ENCODE measurements around the gene CNGA2.

The CNGA2 gene

DNA sequence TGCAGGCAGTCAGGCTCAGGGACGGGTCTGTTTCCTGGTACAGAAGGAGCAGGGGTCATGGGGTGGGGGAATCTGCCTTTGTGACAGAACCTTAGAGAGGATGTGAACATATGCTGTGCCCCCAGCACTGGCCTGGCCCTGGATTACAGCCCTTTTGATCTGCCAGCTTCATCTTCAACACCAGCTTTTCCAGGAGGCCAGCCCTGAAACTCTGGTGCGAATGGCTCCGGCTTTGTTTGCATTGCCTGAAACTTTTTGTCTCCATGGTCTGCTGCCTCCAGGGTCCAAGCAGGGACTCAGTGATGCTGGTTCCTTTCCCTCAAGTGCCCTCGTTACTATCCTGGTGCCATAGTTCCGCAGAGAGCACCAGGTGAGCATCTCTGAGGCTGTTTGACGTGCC, 2.1 kb downstream of the CNGA2 start:
- Histone ChIP-seq H3K36me3 (ENCODE audit: control insufficient read depth in 4 of 4, insufficient read depth in 4 of 4, low read length in 3 of 4) (no peaks in the 10 kb centered on the region), H3K4me3 (ENCODE audit: control insufficient read depth in 1 of 7, extremely low read depth in 1 of 7, insufficient read depth in 4 of 7, low read depth in 2 of 7, low read length in 6 of 7) (no peak overlapping the region), H3K4me1 (ENCODE audit: control extremely low read depth in 1 of 4, control insufficient read depth in 4 of 4, insufficient read depth in 4 of 4, low read length in 3 of 4) (no peaks in the 10 kb centered on the region), H3K27me3 (replicated peaks in 2 of 5; ENCODE audit: control insufficient read depth in 4 of 5, insufficient read depth in 5 of 5, low read length in 4 of 5) (peaks cover 0 to 24% (median 0%) of the 10 kb centered on the region in 5 experiments), H3K27ac (ENCODE audit: insufficient read depth in 1 of 2, low read depth in 1 of 2, low read length in 2 of 2, poor library complexity in 1 of 2, severe bottlenecking in 2 of 2) (no peak overlapping the region), H3K9me3 (ENCODE audit: control extremely low read depth in 1 of 5, control insufficient read depth in 4 of 5, insufficient read depth in 2 of 5, low read depth in 1 of 5, low read length in 4 of 5) (no peaks in the 10 kb centered on the region)
- ChIA-PET POLR2A (no interaction called here), CTCF (interaction anchor here (1.4 kb wide), 1 partner anchor 11 kb away, joined by 3 read pairs; no protein-coding TSS in a partner anchor)
- no peak for DNase-seq
- WGBS (ENCODE audit: insufficient coverage): 87% methylated on average over 6 of the region's 6 CpGs

DNA sequence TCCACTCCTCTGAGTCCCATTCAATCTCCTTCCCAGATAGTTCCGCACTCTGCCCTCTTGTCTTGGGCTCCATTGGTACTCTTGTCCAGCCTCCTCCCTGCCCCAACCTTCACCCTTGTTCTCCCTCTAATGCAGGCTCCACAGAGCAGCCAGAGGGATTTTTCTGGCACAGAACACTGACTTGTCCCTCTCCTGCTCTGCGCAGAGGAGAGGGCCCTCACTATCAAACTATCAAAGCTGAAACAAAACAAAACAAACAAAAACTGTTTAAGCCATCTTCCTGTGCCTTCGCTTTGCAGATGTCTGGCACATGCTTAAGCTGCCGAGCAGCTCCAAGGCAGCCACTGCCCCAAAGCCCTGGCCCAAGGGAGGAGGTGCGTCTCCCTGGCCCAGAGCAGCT, 2.9 kb downstream of the CNGA2 start:
- no peak overlapping the region for H3K4me3 ChIP-seq (ENCODE audit: control insufficient read depth in 1 of 7, extremely low read depth in 1 of 7, insufficient read depth in 4 of 7, low read depth in 2 of 7, low read length in 6 of 7)
- DNase-seq: no peak
- H3K9me3 ChIP-seq (ENCODE audit: control extremely low read depth in 1 of 5, control insufficient read depth in 4 of 5, insufficient read depth in 2 of 5, low read depth in 1 of 5, low read length in 4 of 5): no peaks in the 10 kb centered on the region
- CTCF ChIA-PET: interaction anchor here (1.4 kb wide), 1 partner anchor 12 kb away, joined by 3 read pairs; no protein-coding TSS in a partner anchor
- POLR2A ChIA-PET: no interaction called here
- peaks cover 0 to 16% (median 0%) of the 10 kb centered on the region in 5 experiments for H3K27me3 ChIP-seq (replicated peaks in 2 of 5; ENCODE audit: control insufficient read depth in 4 of 5, insufficient read depth in 5 of 5, low read length in 4 of 5)
- 88% methylated on average over 3 of the region's 5 CpGs for WGBS (ENCODE audit: insufficient coverage)
- H3K27ac ChIP-seq (ENCODE audit: insufficient read depth in 1 of 2, low read depth in 1 of 2, low read length in 2 of 2, poor library complexity in 1 of 2, severe bottlenecking in 2 of 2): no peak overlapping the region
- no peaks in the 10 kb centered on the region for H3K4me1 ChIP-seq (ENCODE audit: control extremely low read depth in 1 of 4, control insufficient read depth in 4 of 4, insufficient read depth in 4 of 4, low read length in 3 of 4)
- H3K36me3 ChIP-seq (ENCODE audit: control insufficient read depth in 4 of 4, insufficient read depth in 4 of 4, low read length in 3 of 4): no peaks in the 10 kb centered on the region

DNA sequence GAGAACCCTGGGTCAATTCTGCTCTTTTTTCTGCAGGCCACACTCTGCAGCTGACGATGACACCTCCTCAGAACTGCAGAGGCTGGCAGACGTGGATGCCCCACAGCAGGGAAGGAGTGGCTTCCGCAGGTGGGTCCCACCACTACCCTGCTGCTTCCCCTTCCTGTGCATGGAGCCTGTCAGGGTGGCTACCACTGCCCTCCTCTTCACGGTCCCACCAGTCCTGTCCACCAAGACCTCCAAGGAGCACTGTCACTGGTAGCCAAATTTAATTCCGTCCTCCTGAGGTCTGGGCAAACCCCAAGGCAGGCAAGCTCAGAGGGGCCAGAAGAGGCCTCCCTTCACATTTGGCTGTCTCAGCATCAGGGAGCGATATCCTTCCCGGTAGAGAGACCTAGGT, 4.2 kb downstream of the CNGA2 start:
- Histone ChIP-seq H3K27me3 (replicated peaks in 2 of 5; ENCODE audit: control insufficient read depth in 4 of 5, insufficient read depth in 5 of 5, low read length in 4 of 5) (peaks cover 0 to 9% (median 0%) of the 10 kb centered on the region in 5 experiments), H3K36me3 (ENCODE audit: control insufficient read depth in 4 of 4, insufficient read depth in 4 of 4, low read length in 3 of 4) (no peaks in the 10 kb centered on the region), H3K27ac (ENCODE audit: insufficient read depth in 1 of 2, low read depth in 1 of 2, low read length in 2 of 2, poor library complexity in 1 of 2, severe bottlenecking in 2 of 2) (no peak overlapping the region), H3K4me1 (ENCODE audit: control extremely low read depth in 1 of 4, control insufficient read depth in 4 of 4, insufficient read depth in 4 of 4, low read length in 3 of 4) (no peaks in the 10 kb centered on the region), H3K4me3 (ENCODE audit: control insufficient read depth in 1 of 7, extremely low read depth in 1 of 7, insufficient read depth in 4 of 7, low read depth in 2 of 7, low read length in 6 of 7) (no peak overlapping the region), H3K9me3 (ENCODE audit: control extremely low read depth in 1 of 5, control insufficient read depth in 4 of 5, insufficient read depth in 2 of 5, low read depth in 1 of 5, low read length in 4 of 5) (no peaks in the 10 kb centered on the region)
- DNase-seq: no peak
- ChIA-PET POLR2A (no interaction called here), CTCF (no interaction called here)
- WGBS (ENCODE audit: insufficient coverage): 84% methylated on average over 7 of the region's 7 CpGs

DNA sequence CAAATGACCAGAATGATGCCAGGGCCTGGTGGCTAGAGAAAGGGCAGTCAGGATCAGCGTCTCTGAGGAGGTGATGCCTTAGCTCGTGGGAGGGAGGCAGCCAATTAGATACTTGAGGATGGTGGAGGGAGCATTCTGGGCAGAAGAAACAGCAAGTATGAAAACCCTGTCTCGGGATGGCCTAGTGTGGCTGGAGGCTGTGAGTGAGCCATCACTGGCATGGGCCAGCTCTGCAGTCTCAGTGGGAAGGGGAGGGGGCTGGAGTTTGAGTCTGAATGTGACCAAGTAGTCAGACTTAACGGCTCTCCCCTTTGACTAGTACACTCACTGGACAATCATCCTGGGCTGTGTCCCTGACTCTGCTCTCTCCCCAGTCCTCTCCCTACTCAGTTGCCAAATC, 7.1 kb downstream of the CNGA2 start:
- ChIA-PET CTCF (no interaction called here), POLR2A (no interaction called here)
- no peak overlapping the region for H3K4me3 ChIP-seq (ENCODE audit: control insufficient read depth in 1 of 7, extremely low read depth in 1 of 7, insufficient read depth in 4 of 7, low read depth in 2 of 7, low read length in 6 of 7)
- H3K9me3 ChIP-seq (ENCODE audit: control extremely low read depth in 1 of 5, control insufficient read depth in 4 of 5, insufficient read depth in 2 of 5, low read depth in 1 of 5, low read length in 4 of 5): no peaks in the 10 kb centered on the region
- no peak overlapping the region for H3K27ac ChIP-seq (ENCODE audit: insufficient read depth in 1 of 2, low read depth in 1 of 2, low read length in 2 of 2, poor library complexity in 1 of 2, severe bottlenecking in 2 of 2)
- 75% methylated on average over 4 of the region's 4 CpGs for WGBS (ENCODE audit: insufficient coverage)
- H3K36me3 ChIP-seq (ENCODE audit: control insufficient read depth in 4 of 4, insufficient read depth in 4 of 4, low read length in 3 of 4): no peaks in the 10 kb centered on the region
- H3K4me1 ChIP-seq (ENCODE audit: control extremely low read depth in 1 of 4, control insufficient read depth in 4 of 4, insufficient read depth in 4 of 4, low read length in 3 of 4): no peaks in the 10 kb centered on the region
- peaks cover 0 to 4% (median 0%) of the 10 kb centered on the region in 5 experiments for H3K27me3 ChIP-seq (replicated peaks in 2 of 5; ENCODE audit: control insufficient read depth in 4 of 5, insufficient read depth in 5 of 5, low read length in 4 of 5)
- no peak for DNase-seq

DNA sequence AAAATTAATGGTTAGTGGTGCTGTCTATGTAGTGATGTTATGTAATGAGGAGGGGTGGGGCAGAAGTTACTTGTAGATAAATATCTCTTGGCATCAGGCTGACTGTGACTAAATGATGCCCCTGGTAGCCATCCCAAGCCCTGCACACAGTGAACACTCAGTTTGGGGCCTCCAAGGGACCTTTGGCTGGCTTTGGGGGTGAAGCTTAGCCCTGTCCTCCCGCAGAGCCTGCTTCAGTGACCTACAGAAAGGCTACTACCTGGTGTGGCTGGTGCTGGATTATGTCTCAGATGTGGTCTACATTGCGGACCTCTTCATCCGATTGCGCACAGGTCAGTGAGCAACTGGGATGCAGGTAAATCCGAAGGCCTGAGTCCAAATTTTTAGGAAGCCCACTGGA, 7.8 kb downstream of the CNGA2 start:
- WGBS (ENCODE audit: insufficient coverage): 86% methylated on average over 5 of the region's 5 CpGs
- CTCF ChIA-PET: no interaction called here

DNA sequence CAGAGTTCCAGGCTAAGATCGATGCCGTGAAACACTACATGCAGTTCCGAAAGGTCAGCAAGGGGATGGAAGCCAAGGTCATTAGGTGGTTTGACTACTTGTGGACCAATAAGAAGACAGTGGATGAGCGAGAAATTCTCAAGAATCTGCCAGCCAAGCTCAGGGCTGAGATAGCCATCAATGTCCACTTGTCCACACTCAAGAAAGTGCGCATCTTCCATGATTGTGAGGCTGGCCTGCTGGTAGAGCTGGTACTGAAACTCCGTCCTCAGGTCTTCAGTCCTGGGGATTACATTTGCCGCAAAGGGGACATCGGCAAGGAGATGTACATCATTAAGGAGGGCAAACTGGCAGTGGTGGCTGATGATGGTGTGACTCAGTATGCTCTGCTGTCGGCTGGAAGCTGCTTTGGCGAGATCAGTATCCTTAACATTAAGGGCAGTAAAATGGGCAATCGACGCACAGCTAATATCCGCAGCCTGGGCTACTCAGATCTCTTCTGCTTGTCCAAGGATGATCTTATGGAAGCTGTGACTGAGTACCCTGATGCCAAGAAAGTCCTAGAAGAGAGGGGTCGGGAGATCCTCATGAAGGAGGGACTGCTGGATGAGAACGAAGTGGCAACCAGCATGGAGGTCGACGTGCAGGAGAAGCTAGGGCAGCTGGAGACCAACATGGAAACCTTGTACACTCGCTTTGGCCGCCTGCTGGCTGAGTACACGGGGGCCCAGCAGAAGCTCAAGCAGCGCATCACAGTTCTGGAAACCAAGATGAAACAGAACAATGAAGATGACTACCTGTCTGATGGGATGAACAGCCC, 9.3 kb downstream of the CNGA2 start:
- H3K27me3 ChIP-seq (replicated peaks in 2 of 5; ENCODE audit: control insufficient read depth in 4 of 5, insufficient read depth in 5 of 5, low read length in 4 of 5): peaks cover 0 to 9% (median 0%) of the 10 kb centered on the region in 5 experiments
- 91% methylated on average over 18 of the region's 21 CpGs for WGBS (ENCODE audit: insufficient coverage)
- ChIA-PET CTCF (interaction anchor here (1.6 kb wide), 1 partner anchor 10 kb away, joined by 3 read pairs; no protein-coding TSS in a partner anchor), POLR2A (no interaction called here)
- H3K4me3 ChIP-seq (ENCODE audit: control insufficient read depth in 1 of 7, extremely low read depth in 1 of 7, insufficient read depth in 4 of 7, low read depth in 2 of 7, low read length in 6 of 7): no peak overlapping the region
- no peaks in the 10 kb centered on the region for H3K36me3 ChIP-seq (ENCODE audit: control insufficient read depth in 4 of 4, insufficient read depth in 4 of 4, low read length in 3 of 4)
- DNase-seq: no peak
- H3K27ac ChIP-seq (ENCODE audit: insufficient read depth in 1 of 2, low read depth in 1 of 2, low read length in 2 of 2, poor library complexity in 1 of 2, severe bottlenecking in 2 of 2): no peak overlapping the region
- H3K9me3 ChIP-seq (ENCODE audit: control extremely low read depth in 1 of 5, control insufficient read depth in 4 of 5, insufficient read depth in 2 of 5, low read depth in 1 of 5, low read length in 4 of 5): no peaks in the 10 kb centered on the region
- H3K4me1 ChIP-seq (ENCODE audit: control extremely low read depth in 1 of 4, control insufficient read depth in 4 of 4, insufficient read depth in 4 of 4, low read length in 3 of 4): no peaks in the 10 kb centered on the region

More for the DNA sequence above, 7.8 kb downstream of the CNGA2 start:
- Histone ChIP-seq H3K4me3 (ENCODE audit: control insufficient read depth in 1 of 7, extremely low read depth in 1 of 7, insufficient read depth in 4 of 7, low read depth in 2 of 7, low read length in 6 of 7) (no peak overlapping the region), H3K36me3 (ENCODE audit: control insufficient read depth in 4 of 4, insufficient read depth in 4 of 4, low read length in 3 of 4) (no peaks in the 10 kb centered on the region), H3K4me1 (ENCODE audit: control extremely low read depth in 1 of 4, control insufficient read depth in 4 of 4, insufficient read depth in 4 of 4, low read length in 3 of 4) (no peaks in the 10 kb centered on the region), H3K27me3 (replicated peaks in 2 of 5; ENCODE audit: control insufficient read depth in 4 of 5, insufficient read depth in 5 of 5, low read length in 4 of 5) (peaks cover 0 to 4% (median 0%) of the 10 kb centered on the region in 5 experiments), H3K27ac (ENCODE audit: insufficient read depth in 1 of 2, low read depth in 1 of 2, low read length in 2 of 2, poor library complexity in 1 of 2, severe bottlenecking in 2 of 2) (no peak overlapping the region), H3K9me3 (ENCODE audit: control extremely low read depth in 1 of 5, control insufficient read depth in 4 of 5, insufficient read depth in 2 of 5, low read depth in 1 of 5, low read length in 4 of 5) (no peaks in the 10 kb centered on the region)
- POLR2A ChIA-PET: no interaction called here
- DNase-seq: no peak

DNA sequence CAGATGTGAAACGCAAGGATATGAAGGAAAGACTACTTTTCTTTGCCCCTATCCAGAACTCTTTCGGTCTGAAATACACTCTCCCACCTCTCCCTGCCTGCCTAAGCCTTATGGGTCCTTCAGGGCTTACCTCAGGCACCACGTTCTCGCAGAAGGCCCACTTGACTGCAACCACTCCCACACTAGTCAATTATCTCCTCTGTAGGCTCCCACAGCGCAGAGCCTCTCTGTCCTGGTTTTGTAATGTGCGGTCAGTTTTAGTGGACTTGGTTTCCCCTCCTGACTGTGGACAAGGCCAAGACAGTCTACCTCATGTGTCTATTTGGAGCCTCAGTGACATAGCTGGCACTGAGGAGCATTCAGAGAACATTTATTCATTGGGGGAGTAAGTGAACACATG, 11.1 kb downstream of the CNGA2 start:
- ChIA-PET POLR2A (no interaction called here), CTCF (interaction anchor here (1.6 kb wide), 1 partner anchor 8 kb away, joined by 3 read pairs; no protein-coding TSS in a partner anchor)
- no peak overlapping the region for H3K27ac ChIP-seq (ENCODE audit: insufficient read depth in 1 of 2, low read depth in 1 of 2, low read length in 2 of 2, poor library complexity in 1 of 2, severe bottlenecking in 2 of 2)
- H3K4me1 ChIP-seq (ENCODE audit: control extremely low read depth in 1 of 4, control insufficient read depth in 4 of 4, insufficient read depth in 4 of 4, low read length in 3 of 4): no peaks in the 10 kb centered on the region
- no peaks in the 10 kb centered on the region for H3K9me3 ChIP-seq (ENCODE audit: control extremely low read depth in 1 of 5, control insufficient read depth in 4 of 5, insufficient read depth in 2 of 5, low read depth in 1 of 5, low read length in 4 of 5)
- H3K36me3 ChIP-seq (ENCODE audit: control insufficient read depth in 4 of 4, insufficient read depth in 4 of 4, low read length in 3 of 4): no peaks in the 10 kb centered on the region
- no peak overlapping the region for H3K4me3 ChIP-seq (ENCODE audit: control insufficient read depth in 1 of 7, extremely low read depth in 1 of 7, insufficient read depth in 4 of 7, low read depth in 2 of 7, low read length in 6 of 7)
- no peak for DNase-seq
- WGBS (ENCODE audit: insufficient coverage): 89% methylated on average over 4 of the region's 6 CpGs
- H3K27me3 ChIP-seq (replicated peaks in 2 of 5; ENCODE audit: control insufficient read depth in 4 of 5, insufficient read depth in 5 of 5, low read length in 4 of 5): peaks cover 0 to 20% (median 0%) of the 10 kb centered on the region in 5 experiments
